Stimulated activated CD8-positive, alpha-beta memory T cell treated with anti-CD3 and anti-CD28 coated beads, Interleukin-12 subunit alpha, Interleukin-12 subunit beta, amount 100 ng/mL, for 4 hours (primary cell): ENCODE measurements around the gene KLHL5.
"Not testable (repeated sequence)": the region's sequence is repeated elsewhere in the genome, so short reads cannot be mapped to it uniquely, and the experiment has no call there.

Experiments
- DNase-seq: peaks from one replicate; pipeline ENCODE4 v3.0.0-alpha.2; 2020; ENCODE audit warnings: low read depth

KLHL5 gene

GRCh38 chr4:39062094-39062769 is at the start of gene KLHL5:
Gene KLHL5, plus strand, starts transcription at chr4:39062232. Its CDS starts 421 bp downstream, at chr4:39062653.
- no peak for DNase-seq

GRCh38 chr4:39014028-39014427 is 48.0 kb upstream of the KLHL5 start:
- DNase-seq: no peak

GRCh38 chr4:39020130-39020529 is 41.9 kb upstream of the KLHL5 start:
- DNase-seq: no peak

GRCh38 chr4:39021631-39022030 is 40.4 kb upstream of the KLHL5 start:
- DNase-seq: no peak

GRCh38 chr4:39022241-39022640 is 39.8 kb upstream of the KLHL5 start:
- DNase-seq: no peak

- no peak for DNase-seq
Observed at GRCh38 chr4:39023059-39023458, 39.0 kb upstream of the KLHL5 start.

- DNase-seq: no peak
Observed at GRCh38 chr4:39024311-39024865, 37.6 kb upstream of the KLHL5 start.

GRCh38 chr4:39025552-39026085 is 36.4 kb upstream of the KLHL5 start:
- DNase-seq: no peak

GRCh38 chr4:39026096-39026495 is 35.9 kb upstream of the KLHL5 start:
- DNase-seq: no peak

GRCh38 chr4:39029752-39030694 is 32.0 kb upstream of the KLHL5 start:
- DNase-seq: no peak

- no peak for DNase-seq
Observed at GRCh38 chr4:39030725-39031124, 31.3 kb upstream of the KLHL5 start.

GRCh38 chr4:39031590-39032020 is 30.4 kb upstream of the KLHL5 start:
- not testable (repeated sequence) for DNase-seq

GRCh38 chr4:39032218-39033085 is 29.6 kb upstream of the KLHL5 start, which contains the start of gene TMEM156:
Gene TMEM156, minus strand, starts transcription at chr4:39032409. Its CDS starts 96 bp downstream, at chr4:39032313.
- DNase-seq: no peak

- DNase-seq: no peak
Observed at GRCh38 chr4:39036172-39036571, 25.9 kb upstream of the KLHL5 start.

GRCh38 chr4:39037491-39037825 is 24.6 kb upstream of the KLHL5 start:
- DNase-seq: no peak

GRCh38 chr4:39037941-39038340 is 24.1 kb upstream of the KLHL5 start:
- DNase-seq: no peak

- DNase-seq: no peak
Observed at GRCh38 chr4:39039108-39039507, 22.9 kb upstream of the KLHL5 start.

- no peak for DNase-seq
Observed at GRCh38 chr4:39042366-39042765, 19.7 kb upstream of the KLHL5 start.

GRCh38 chr4:39043058-39043860 is 18.8 kb upstream of the KLHL5 start:
- no peak for DNase-seq

GRCh38 chr4:39043861-39044363 is 18.1 kb upstream of the KLHL5 start:
- DNase-seq: no peak
